HPDE6-E6E7 (cell line): ENCODE measurements around the gene NR3C2.
"Not testable (repeated sequence)": the region's sequence is repeated elsewhere in the genome, so short reads cannot be mapped to it uniquely, and the experiment has no call there.

Experiments used
- DNase-seq: peaks from one replicate; pipeline ENCODE4 v3.0.0; 2011; ENCODE audit warnings: missing footprints; ENCODE audit errors: extremely low spot score

NR3C2 gene

GRCh38 chr4:148222991-148223660 lies 219.1 kb downstream of the NR3C2 start:
- no peak for DNase-seq

GRCh38 chr4:148216866-148217814 lies 225.1 kb downstream of the NR3C2 start:
- no peak for DNase-seq

GRCh38 chr4:148216321-148216720 lies 225.9 kb downstream of the NR3C2 start:
- DNase-seq = no peak

GRCh38 chr4:148215202-148215601 lies 227.0 kb downstream of the NR3C2 start:
- no peak for DNase-seq

GRCh38 chr4:148214529-148215166 lies 227.6 kb downstream of the NR3C2 start:
- no peak for DNase-seq

- DNase-seq = no peak
These were observed 230.7 kb downstream of the NR3C2 start for GRCh38 chr4:148211533-148211932.

- DNase-seq = no peak
These were observed 231.6 kb downstream of the NR3C2 start for GRCh38 chr4:148210661-148211060.

- no peak for DNase-seq
These were observed 235.1 kb downstream of the NR3C2 start for GRCh38 chr4:148207068-148207467.

- DNase-seq = no peak
These were observed 236.7 kb downstream of the NR3C2 start for GRCh38 chr4:148205476-148205875.

GRCh38 chr4:148204892-148205291 lies 237.3 kb downstream of the NR3C2 start:
- DNase-seq = no peak

GRCh38 chr4:148204171-148204570 lies 238.0 kb downstream of the NR3C2 start:
- no peak for DNase-seq

- no peak for DNase-seq
These were observed 238.9 kb downstream of the NR3C2 start for GRCh38 chr4:148203056-148203898.

- no peak for DNase-seq
These were observed 241.3 kb downstream of the NR3C2 start for GRCh38 chr4:148200960-148201359.

GRCh38 chr4:148196164-148196563 lies 246.1 kb downstream of the NR3C2 start:
- DNase-seq = no peak

GRCh38 chr4:148192526-148192925 lies 249.7 kb downstream of the NR3C2 start:
- DNase-seq = no peak

GRCh38 chr4:148187454-148188222 lies 254.6 kb downstream of the NR3C2 start:
- not testable (repeated sequence) for DNase-seq

GRCh38 chr4:148184922-148185321 lies 257.3 kb downstream of the NR3C2 start:
- DNase-seq = no peak

GRCh38 chr4:148182230-148182911 lies 259.8 kb downstream of the NR3C2 start:
- DNase-seq = no peak

GRCh38 chr4:148173397-148174017 lies 268.7 kb downstream of the NR3C2 start:
- no peak for DNase-seq

- DNase-seq = no peak
These were observed 270.6 kb downstream of the NR3C2 start for GRCh38 chr4:148171596-148171995.
